GM23338 (cell line): ENCODE measurements around the gene NRG3.

Experiments
- CTCF ChIP-seq, 2 experiments: fragments of 200-600 bp in 1 of 2; sonication (generic) in 1 of 2; conservative IDR thresholded peaks; 2 replicates each; pipeline versions ENCODE4 v1.5.1 to v1.6.1; 2016 to 2017; ENCODE audit warnings: antibody characterized with exemption in 2 of 2, low read depth in 2 of 2, mild to moderate bottlenecking in 2 of 2, moderate library complexity in 1 of 2
- EZH2 ChIP-seq: fragments of 200-600 bp; sonication (generic); IDR thresholded peaks from one replicate; pipeline ENCODE4 v1.8.0; 2017; ENCODE audit warnings: antibody characterized with exemption, mild to moderate bottlenecking, low read depth; ENCODE audit not compliant: unreplicated experiment
- EZH2phosphoT487 ChIP-seq: fragments of 200-600 bp; sonication (generic); IDR thresholded peaks from one replicate; pipeline ENCODE4 v1.8.1; 2018; ENCODE audit warnings: antibody characterized with exemption; ENCODE audit not compliant: unreplicated experiment
- JUNB ChIP-seq: IDR thresholded peaks from one replicate; pipeline ENCODE4 v1.6.1; 2016; ENCODE audit warnings: antibody characterized with exemption; ENCODE audit not compliant: unreplicated experiment
- POLR2AphosphoS5 ChIP-seq: IDR thresholded peaks from 2 replicates; pipeline ENCODE4 v1.6.1; 2016; ENCODE audit warnings: antibody characterized with exemption, low read depth
- STAT1 ChIP-seq: IDR thresholded peaks from one replicate; pipeline ENCODE4 v1.6.1; 2016; ENCODE audit warnings: antibody characterized with exemption; ENCODE audit not compliant: unreplicated experiment
- TF ChIP-seq, protein P1 (sequence below): IDR thresholded peaks from one replicate; pipeline ENCODE4 v1.6.1; 2018; ENCODE audit warnings: antibody characterized with exemption; ENCODE audit not compliant: unreplicated experiment

GRCh38 chr10:81877596-81877995 is 2.6 kb downstream of the NRG3 start:
- TF ChIP-seq CTCF (conservative IDR thresholded peaks at IDR 0.05; ENCODE audit: low read depth in 2 of 2) = no peak
- TF ChIP-seq EZH2 = no peak
- no peak for TF ChIP-seq JUNB
- TF ChIP-seq EZH2phosphoT487 = no peak
- TF ChIP-seq STAT1 = no peak
- TF ChIP-seq, protein P1, sequence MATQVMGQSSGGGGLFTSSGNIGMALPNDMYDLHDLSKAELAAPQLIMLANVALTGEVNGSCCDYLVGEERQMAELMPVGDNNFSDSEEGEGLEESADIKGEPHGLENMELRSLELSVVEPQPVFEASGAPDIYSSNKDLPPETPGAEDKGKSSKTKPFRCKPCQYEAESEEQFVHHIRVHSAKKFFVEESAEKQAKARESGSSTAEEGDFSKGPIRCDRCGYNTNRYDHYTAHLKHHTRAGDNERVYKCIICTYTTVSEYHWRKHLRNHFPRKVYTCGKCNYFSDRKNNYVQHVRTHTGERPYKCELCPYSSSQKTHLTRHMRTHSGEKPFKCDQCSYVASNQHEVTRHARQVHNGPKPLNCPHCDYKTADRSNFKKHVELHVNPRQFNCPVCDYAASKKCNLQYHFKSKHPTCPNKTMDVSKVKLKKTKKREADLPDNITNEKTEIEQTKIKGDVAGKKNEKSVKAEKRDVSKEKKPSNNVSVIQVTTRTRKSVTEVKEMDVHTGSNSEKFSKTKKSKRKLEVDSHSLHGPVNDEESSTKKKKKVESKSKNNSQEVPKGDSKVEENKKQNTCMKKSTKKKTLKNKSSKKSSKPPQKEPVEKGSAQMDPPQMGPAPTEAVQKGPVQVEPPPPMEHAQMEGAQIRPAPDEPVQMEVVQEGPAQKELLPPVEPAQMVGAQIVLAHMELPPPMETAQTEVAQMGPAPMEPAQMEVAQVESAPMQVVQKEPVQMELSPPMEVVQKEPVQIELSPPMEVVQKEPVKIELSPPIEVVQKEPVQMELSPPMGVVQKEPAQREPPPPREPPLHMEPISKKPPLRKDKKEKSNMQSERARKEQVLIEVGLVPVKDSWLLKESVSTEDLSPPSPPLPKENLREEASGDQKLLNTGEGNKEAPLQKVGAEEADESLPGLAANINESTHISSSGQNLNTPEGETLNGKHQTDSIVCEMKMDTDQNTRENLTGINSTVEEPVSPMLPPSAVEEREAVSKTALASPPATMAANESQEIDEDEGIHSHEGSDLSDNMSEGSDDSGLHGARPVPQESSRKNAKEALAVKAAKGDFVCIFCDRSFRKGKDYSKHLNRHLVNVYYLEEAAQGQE = no peak
- no peak for TF ChIP-seq POLR2AphosphoS5
